ENCODE results near the gene NRBF2.

DNA sequence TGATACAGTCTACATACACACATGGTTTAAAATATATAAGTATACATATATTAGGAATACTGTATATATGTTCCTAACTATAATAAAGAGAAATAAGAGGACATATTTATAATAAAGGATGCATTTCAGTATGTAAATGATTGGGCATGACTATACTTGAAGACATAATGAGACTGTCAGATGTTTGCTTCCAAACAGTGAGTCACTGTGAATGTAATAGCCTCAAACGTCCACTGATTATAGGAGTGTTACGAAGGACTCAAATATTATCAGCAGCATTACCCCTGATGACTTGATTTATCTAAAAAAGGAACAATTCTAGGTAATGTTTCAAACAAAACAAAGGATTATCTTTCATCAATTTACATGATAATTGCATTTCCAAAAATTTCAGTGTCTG, 39.9 kb upstream of the NRBF2 start:
- TF ChIP-seq, protein P1, sequence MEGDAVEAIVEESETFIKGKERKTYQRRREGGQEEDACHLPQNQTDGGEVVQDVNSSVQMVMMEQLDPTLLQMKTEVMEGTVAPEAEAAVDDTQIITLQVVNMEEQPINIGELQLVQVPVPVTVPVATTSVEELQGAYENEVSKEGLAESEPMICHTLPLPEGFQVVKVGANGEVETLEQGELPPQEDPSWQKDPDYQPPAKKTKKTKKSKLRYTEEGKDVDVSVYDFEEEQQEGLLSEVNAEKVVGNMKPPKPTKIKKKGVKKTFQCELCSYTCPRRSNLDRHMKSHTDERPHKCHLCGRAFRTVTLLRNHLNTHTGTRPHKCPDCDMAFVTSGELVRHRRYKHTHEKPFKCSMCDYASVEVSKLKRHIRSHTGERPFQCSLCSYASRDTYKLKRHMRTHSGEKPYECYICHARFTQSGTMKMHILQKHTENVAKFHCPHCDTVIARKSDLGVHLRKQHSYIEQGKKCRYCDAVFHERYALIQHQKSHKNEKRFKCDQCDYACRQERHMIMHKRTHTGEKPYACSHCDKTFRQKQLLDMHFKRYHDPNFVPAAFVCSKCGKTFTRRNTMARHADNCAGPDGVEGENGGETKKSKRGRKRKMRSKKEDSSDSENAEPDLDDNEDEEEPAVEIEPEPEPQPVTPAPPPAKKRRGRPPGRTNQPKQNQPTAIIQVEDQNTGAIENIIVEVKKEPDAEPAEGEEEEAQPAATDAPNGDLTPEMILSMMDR (IDR thresholded peaks at IDR 0.05; ENCODE audit: low read length): no peak
- no peak for TF ChIP-seq EZH2 (IDR thresholded peaks at IDR 0.05; ENCODE audit: borderline replicate concordance, low read length)
